NCI-H774 (cell line): Measurements from ENCODE around the gene BCL7C.

Experiments used
- DNase-seq: peaks from one replicate; lab custom pipeline; 2025; lab: John Stamatoyannopoulos, UW

Gene BCL7C

DNA sequence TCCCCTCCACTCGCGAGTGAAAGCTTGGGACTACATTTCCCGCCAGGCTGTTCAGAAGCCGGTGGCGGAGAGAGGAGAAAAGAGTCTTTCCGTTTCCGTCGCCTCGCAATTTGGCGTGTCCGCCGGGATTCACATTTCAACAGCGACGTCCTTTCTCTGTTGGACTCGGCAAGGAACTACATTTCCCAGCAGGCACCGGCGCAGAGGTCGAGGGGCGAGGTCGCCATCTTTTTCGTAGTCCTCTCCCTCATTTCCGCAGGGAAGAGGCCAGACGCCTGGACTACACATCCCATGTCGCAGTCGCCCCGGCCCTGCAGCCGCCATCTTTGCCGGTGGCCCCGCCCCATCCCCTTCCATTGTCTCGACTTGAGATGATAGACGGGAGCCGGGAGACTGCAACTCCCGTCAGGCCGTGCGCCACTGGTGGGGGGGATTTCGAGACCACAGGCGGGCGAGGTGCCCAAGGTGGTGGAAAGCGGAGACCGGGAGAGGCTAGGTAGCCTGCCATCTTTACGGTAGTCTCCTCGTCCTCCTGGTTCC is 28.6 kb upstream of the BCL7C start:
- peak; percentile 99 for DNase-seq

DNA sequence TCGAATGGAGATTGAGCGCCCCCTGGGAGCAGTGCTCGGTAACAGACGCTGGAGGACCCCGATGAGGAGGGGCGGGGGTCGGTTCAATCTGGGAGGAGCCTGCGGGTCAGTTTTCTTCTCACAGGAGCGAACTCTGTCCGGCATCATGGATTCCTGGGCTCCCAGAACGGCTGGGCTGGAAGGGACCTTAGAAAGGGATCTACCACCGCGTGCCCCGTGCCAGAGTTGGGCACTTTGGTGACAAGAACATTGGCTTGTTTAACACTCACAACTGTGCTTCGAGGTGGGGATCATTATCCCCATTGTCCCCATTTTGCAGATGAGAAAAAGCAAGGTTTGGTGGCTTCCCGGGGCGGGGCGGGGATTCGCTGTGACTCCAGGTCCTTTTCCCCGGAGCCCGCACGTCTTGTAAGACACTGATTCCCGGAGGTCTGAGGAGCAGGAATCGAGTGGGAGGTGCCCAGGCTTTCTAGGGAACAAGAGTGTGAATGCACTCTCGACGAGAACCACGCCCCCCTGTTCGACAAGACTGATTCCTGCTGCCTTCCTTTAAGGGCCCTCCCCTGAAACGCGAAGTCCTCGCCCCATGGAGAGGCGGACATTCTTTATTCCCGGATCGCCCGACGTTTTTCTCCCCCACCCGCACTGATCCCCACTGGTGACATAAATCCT is 28.0 kb upstream of the BCL7C start:
- DNase-seq: peak; percentile 75

- no peak for DNase-seq
Measured at GRCh38 chr16:30921459-30921747, 27.5 kb upstream of the BCL7C start.

GRCh38 chr16:30920891-30921290 is 27.0 kb upstream of the BCL7C start:
- no peak for DNase-seq

DNA sequence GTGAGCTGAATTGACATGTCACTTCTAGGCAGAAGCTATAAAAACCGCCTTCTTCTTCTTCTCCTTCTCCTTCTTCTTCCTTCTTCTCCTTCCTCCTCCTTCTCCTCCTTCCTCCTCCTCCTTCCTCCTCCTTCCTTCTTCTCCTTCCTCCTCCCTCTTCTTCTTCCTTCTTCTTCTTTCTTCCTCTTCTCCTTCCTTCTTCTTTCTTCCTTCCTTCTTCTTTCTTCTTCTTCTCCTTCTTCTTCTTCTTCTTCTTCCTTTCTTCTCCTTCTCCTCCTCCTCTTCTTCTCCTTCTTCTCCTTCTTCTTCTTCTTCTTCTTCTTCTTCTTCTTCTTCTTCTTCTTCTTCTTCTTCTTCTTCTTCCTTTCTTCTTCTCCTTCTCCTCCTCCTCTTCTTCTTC is 24.7 kb upstream of the BCL7C start:
- no peak for DNase-seq

GRCh38 chr16:30914830-30915229 is 21.0 kb upstream of the BCL7C start:
- DNase-seq: no peak

GRCh38 chr16:30912794-30913412 is 19.0 kb upstream of the BCL7C start:
- no peak for DNase-seq

DNA sequence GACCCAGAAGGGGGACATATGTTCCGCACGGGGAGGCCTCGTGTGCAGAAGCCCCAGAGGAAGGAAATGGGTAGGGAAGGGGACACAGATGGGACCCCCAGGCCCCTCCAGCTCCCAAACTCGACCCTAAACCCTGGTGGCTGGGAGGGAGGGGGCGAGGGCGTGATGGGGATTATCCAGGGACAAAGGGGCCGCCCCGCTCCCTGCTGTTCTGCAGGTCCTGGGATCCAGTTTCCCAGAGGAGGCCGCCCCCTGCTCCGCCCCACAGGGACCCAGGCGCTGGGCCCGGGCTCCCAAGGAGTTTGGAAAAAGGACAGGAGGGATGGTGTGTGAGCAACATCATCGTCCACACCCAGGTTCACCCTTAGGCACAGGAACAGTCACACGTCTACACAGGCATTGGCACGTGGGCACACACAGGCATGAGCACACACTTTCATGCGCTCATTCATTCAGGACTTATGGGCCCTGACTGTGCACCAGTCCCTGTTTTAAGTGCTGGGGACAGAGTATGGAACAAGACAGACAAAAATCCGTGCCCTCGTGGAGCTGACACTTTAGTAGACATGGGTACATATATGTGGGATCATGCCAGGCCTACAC is 16.7 kb upstream of the BCL7C start:
- no peak for DNase-seq

DNA sequence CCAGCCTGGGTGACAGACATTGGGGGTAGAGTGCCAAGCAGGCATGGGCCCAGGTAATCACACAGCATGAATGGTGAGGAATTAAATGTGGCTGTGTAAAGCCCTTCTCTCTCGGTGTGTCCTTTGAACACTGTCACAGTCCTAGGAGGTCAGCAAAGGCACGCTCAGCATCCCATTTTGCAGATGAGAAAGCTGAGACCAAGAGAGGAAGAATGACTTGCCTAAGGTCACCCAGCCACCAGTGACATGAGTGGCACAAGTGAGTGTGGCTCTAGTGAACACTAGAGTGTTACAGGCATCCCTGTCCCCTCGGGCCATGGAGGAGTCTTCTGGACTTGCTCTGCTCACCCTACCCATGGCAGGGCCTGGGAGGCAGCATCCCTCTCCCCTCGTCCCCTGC is 13.2 kb upstream of the BCL7C start:
- DNase-seq: no peak

DNA sequence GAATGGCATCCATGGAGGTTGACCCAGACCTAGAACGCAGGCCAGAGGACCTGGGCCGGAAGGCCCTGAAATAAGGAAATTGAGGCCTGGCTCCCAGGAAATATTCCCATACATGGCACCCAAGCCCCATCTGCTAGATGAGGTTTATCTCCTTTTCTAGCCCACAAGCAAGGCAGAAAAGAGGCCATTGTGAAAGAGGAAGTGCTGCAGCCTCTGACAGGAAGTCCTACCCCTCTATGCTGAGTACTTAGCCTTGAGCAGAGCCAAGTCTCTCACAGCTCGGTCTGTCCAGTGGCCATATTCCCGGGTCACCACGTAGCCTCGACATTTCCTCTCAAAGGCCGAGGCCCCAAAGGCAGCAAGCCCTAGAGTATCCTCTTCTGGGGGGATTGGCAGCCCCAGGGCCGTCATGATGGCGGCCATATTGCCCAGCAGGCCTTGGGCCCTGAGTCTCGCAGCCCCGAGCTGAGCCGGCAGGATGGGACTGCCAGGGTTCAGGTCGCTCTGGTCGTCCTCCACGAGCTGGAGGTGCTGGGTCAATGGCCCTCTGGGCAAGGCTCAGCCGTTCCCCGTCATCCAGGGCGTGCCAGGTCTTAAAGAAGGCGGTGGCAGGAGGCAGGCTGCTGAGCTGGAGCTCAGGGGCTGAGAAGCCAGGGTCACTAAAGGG is 10.4 kb upstream of the BCL7C start:
- DNase-seq: no peak

DNA sequence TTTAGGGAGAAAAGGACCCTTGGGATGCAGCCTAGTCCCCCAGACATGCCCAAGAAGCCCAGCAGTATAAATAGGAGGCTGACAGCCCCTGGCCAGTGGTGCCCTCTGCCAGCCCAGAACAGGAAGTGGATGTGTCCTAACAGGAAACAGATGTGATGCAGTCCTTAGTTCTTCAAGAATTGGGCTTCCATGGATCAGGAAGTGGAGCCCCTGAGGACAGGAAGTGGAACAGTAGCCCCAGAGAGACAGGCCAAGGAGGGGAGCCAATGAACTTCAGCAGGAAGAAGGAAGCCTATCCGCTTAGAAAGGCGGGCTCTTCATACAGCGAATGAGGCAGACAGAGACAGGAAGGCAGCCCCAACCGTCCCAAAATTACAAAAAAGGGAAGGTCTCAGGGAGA is 9.7 kb upstream of the BCL7C start:
- no peak for DNase-seq

DNA sequence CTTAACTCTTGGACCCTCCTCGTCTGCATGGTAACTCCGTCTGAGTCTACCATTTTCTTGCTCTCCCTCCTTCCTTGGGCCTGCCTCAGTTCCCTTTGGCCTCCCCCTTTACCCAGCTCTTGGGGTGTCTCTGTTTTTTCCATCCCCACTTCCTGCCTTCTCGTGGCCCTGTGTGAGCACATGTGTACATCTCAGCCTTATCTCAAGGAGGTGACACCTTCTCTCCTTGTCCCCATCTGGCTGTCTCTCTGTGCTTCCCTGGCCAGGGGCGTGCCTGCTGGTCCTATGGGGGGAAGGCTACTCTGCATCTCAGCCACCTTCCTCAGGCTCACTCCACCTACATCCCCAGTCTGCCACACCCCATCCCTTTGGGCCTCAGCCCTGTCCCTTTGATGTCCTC is 9.1 kb upstream of the BCL7C start:
- DNase-seq: no peak

DNA sequence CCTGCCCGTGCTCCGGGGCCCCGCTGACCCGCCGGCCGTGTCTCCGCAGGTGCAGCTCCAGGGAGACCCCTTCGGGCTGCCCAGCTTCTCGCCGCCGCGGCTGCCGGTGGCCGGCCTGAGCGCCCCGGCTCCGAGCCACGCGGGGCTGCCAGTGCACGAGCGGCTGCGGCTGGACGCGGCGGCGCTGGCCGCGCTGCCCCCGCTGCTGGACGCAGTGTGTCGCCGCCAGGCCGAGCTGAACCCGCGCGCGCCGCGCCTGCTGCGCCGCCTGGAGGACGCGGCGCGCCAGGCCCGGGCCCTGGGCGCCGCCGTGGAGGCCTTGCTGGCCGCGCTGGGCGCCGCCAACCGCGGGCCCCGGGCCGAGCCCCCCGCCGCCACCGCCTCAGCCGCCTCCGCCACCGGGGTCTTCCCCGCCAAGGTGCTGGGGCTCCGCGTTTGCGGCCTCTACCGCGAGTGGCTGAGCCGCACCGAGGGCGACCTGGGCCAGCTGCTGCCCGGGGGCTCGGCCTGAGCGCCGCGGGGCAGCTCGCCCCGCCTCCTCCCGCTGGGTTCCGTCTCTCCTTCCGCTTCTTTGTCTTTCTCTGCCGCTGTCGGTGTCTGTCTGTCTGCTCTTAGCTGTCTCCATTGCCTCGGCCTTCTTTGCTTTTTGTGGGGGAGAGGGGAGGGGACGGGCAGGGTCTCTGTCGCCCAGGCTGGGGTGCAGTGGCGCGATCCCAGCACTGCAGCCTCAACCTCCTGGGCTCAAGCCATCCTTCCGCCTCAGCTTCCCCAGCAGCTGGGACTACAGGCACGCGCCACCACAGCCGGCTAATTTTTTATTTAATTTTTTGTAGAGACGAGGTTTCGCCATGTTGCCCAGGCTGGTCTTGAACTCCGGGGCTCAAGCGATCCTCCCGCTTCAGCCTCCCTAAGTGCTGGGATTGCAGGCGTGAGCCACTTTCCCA is 8.4 kb upstream of the BCL7C start:
- peak; percentile 22 for DNase-seq

- DNase-seq: no peak
Measured at GRCh38 chr16:30901201-30902028, 7.5 kb upstream of the BCL7C start.

- no peak for DNase-seq
Measured at GRCh38 chr16:30900588-30900987, 6.7 kb upstream of the BCL7C start.

DNA sequence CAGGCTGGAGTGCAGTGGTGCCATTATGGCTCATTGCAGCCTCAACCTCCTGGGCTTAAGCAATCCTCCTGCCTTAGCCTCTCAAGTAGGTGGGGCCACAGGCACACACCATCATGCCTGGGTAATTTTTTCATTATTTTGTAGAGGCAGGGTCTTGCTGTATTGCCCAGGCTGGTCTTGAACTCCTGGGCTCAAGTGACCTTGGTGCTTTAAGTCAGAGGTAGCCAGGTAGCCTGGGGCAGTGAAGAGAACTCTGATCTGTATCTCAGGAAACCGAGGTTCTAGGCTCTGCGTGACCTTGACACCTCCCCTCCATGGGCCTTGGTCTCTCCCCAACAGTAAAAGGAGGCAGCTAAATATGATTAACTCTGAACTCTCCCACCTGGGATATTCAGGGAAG is 5.9 kb upstream of the BCL7C start:
- DNase-seq: no peak

DNA sequence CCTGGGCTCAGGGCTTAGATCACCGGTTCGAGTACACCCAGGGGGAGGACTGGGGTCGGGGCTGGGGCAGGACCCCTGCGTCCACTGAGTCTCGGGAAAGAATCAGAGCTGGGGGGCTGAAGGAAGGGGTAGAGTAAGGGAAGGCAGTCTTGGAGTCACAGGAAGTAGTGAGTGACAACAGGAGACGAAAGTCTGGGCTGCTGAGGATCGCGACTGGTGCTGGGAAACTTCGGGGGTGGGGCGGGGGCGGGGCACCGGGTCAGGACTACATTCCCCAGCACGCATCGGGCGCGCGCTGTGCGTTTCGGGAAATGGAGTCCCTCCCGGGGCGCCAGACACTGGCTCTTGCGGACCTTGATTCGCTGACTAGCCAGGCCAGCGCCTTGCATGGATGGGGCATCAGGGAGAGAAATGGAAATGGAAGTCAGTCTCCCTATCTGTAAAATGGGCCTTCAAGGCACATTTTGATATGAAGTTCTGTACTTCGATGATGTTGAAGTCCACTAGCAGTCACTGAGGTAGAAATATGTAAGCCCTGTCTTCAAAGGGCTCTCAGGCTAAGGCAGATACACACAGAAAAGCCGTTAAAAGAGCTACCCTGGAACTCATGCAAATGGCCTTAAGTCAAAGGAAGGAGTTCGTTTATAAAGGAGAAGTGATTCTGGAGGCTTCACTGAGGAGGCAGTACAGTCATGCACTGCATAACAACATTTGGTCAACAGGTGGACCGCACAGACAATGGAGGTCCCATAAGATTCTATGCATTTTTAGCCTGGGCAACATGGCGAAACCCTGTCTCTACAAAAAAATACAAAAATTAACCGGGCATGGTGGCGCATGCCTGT is 3.2 kb upstream of the BCL7C start:
- DNase-seq: peak; percentile 82

DNA sequence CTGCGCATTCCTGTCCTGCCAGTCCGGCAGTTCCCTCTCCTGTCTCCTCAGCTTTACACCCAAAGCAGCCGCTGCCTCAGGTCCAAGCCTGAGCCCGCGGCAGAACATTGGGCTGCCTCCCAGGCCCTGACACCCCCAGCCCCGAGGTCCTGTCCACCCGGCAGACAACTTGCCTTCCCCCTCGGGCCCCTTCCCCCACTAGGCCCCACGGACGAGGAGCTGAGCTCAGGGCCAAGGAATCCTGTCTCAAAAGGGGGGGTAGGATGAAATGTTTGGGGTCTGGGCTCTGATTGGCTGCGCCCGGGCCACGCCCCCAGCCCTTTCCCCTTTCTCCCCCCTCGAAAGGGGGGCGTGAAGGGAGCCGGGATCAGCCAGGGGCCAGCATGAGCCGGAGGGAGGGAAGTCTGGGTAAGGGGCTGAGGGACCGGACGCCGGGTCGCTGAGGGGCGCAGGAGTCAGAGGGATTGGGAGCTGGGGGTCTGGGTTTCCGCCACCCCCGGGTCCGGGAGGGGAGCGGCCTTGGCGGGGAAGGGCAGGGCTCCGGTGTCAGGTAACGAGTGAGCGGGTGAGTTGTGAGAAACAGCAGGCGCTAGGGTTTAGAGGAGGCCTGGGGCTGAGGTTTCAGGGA is 2.5 kb upstream of the BCL7C start, which contains the start of gene CTF1:
Gene CTF1 (plus strand): TSS at position 354 of the 628 bp plus-strand sequence. CDS start 30 bp downstream, at position 384.
- DNase-seq: peak; percentile 50

DNA sequence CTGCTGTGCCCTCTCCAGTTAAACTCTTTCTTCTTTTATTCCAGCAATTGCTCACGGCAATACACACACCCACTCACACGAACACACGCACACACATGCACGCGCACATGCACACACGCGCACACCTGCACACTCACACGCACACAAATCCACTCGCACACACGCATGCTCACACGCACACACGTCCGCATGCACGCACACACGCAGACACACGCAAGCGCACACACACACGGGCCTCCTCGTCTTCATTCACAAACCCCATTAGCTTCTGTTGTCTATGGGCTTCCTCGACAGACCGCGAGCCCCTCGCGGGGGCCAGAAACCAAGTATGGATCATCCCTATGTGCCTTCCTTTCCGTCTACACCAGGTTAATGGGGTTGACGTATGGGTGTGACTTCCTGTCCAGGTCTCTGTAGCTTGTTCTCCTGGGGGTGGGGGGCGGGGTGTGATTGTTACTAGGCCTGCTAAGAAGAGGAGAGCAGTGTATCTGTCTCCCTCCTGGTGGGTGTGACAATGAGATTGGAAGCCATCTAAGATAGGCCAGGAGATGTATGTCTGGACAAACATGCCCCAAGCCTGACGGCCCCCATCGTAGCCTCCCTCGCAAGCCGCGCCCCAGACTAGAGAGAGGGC is 1.9 kb upstream of the BCL7C start:
- DNase-seq: no peak
